Measurements from ENCODE around the gene SMAD5.

SMAD5 gene

DNA sequence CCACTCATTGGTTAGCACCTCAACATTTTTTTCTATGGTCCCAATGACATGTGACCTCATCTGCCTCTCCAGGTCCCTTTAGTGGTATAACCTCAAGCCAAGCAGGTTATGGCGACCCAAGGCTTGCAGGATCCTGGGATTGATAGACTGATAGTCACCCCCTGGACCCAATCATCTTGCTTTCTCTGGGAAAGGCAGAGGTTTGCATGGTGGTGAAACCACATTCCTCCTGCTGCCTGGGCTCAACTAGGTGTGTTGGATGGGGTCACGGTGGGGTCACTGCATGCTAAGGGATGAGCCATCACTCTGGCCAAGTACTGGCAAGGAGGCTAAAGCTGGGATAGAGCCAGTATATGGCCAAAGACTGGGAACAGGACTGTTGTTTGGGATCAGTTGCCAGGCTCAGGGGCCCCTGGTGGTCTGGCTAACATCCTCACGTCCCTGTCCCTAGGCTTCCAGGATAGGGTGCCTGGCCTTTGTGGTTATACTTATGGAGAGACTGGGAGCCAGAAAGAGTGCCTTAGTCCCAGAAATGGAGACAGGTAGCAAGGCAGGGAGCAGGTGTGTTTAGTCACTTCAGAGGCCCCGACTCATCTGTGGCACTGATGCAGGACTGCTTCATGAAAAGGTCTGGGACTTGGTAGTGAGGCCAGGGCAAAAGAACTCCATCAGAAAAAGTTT lies 65.0 kb downstream of the SMAD5 start:
- no peak for DNase-seq (ENCODE audit: low read depth)

DNA sequence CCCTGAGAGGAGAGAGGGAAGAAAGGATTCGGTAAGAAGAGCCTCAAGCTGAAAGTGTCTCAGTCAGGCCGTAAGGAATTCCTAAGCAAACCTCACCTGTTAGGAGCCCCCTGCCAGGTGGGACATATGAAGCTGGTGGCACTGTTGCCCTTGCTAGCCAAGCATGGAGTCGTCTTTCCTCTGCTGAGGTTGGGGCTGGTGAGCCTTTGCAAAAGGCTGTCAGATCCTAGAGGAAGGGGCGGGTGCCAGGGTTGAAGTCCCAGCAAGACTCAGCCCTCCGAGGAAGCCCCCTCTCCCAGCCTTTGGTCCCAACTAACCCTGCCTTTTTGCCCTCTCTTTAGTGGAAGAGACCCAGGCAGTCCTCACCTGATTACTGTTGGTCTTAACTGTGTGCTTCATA lies 65.8 kb downstream of the SMAD5 start:
- DNase-seq (ENCODE audit: low read depth), result no peak

DNA sequence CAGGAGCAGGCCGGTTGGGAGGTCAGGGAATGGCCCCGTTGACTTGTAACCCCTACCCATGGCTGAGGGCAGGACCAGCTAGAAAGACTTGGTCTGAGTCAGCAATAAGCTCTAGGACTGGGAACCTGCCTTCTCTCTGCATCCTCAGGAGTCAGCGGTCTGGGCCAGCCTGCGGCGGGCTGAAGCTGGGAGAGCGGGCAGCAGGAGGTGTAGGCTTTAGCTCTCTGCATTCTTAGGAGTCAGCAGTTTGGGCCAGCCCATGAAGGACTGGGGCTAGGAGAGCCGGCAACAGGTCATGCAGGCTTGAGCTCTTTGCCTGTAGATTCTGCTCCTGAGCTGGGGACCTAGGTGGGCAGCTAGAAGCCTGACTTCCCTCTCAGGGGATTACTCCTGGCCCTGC lies 66.8 kb downstream of the SMAD5 start:
- DNase-seq (ENCODE audit: low read depth), result no peak

DNA sequence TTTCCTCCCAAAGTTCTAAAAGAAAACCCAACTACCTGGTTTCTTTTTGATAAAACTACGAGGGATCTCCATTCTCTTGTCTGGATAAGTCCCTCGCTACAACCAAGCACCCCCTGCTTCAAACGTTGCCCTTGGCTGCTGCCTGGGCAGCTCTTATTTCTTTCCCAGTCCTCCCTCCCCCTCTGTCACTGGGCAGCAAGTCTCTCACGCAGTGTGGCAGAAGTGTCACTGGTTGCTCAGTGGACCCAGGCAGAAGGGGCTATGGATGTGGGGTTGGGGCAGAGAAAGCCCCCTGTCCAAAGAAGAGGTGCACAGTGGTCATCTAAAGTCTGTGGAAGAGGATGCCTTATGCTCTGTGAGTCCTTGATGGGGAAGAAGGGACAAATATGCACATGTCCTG lies 67.5 kb downstream of the SMAD5 start:
- DNase-seq (ENCODE audit: low read depth), result no peak

DNA sequence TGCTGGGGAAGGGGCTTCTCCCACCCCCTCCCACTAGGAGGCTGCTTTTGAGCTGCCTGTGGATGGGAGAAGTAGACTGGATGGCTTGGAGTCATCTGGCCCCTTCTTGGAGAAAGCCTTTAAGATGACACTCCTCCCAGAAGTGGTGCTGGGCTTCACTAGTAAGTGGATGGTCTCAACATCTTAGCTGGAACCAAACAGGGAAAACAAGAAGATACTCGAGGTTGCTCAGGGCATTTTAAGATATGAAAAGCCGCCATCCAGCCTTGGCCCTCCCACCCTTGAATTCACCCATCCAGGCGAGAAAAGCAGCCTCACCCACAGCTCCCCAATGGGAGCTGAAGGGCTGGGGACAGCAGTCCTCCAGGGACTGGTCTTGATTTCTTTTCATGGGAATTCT lies 68.1 kb downstream of the SMAD5 start:
- DNase-seq (ENCODE audit: low read depth), result no peak

DNA sequence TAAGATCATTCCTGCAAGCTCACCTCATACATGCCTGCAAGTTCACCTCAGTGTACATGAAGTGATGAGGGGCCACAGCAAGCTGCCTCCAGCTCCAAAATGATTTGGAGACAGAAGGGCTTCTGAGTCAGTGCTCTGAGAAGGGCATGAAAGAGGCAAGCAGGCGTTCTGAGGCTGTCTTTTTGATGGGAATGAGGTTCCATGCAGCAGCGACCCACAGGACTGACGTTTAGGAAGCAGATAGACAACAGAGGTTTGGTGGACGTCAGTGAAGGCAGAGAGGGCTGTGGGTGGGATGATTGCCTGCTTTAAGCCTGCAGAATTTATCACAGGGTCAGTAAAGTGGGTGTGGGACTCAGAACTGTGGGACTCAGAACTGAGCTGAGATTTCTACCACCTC lies 69.2 kb downstream of the SMAD5 start:
- DNase-seq (ENCODE audit: low read depth), result no peak

DNA sequence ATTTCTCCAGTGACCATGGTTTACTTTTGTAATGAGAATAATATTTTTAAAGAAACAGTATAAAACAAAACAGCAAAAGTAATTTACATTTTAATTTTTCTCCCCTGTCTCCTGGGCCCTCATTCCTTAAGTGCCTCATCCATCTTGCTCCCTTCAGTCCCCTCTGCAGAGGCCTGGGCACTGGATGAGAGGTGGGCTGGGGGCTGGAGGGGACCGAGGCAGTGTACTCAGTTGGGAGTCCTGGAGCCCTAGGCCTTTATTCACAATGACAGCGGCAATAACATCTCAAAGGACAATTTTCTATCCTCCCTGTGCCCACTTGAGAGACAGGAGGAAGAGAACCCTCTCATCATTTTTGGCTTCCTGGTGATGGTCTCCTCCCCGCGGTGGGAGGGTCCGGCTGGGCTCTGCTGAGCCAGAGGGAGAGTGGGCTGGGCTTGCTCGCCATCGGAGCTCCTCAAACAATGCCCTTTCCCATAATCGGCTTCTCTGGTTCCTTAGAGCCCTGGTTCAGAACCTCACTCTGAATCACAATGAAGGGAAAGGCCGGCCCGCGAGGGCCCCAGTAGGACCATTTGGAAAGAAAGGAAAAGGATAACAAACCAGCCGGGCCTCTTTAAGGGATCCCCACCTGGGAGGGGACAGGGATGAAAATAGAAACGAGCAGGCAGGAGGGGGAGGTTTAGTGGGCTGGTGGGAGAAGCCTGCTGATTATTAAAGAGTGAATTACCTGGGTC lies 70.0 kb downstream of the SMAD5 start:
- DNase-seq (ENCODE audit: low read depth), result no peak

DNA sequence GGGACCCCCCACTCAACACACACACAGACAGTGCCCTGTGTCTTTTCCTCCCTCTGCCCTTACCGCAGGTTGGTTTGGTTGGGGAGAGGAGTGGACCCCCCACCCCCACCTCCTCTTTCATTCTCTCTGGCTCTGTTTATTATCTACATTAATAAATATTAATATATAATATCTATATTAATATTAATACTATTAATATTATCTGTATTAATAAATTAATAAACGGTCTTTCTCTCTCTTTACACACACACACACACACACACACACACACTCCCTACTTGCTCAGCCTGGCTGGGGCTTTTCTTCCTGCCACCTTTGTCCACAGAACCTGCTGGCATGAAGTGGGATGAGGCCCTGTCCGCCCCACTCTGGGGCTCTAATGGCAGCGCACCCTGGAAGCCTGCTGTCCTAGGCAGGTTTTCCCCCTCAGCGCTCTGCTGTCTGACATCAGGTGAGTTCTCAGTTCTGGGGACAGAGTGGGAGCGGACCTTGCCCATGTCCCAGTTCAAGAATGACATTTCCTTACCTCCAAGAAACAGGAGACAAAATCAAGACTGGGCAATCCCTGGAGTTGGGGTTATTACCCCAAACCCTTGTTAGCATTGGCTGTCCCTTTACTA lies 70.8 kb downstream of the SMAD5 start:
- DNase-seq (ENCODE audit: low read depth), result no peak

DNA sequence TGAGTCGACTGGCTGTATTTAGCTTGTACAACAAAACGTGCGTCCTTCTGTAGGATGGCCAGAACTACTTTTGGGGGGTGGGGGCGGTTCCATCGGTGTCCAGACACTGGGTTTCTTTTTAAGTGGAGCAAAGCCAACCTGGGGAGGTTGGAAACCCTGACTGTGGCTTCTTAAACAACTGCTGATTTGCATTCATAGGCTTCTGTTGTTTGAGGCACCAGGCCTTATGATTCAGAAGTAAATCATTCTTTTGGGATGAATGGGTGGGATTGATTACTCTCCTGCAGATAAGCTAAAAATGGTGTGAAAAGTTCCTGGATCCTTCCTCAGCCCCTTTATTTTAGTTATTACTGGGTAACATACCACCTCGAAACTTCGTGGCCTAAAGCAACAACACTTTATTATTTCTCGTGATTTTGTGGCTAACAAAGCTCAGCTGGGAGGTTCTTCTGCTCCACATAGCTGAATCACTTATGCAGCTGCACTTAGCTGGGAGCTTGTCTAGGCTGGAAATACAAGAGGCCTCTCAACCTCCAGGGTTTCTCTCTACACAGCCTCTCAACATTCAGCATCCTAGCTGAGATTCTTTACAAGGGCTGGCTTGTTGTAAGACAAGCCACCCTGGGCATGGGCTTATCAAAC lies 72.5 kb downstream of the SMAD5 start:
- no peak for DNase-seq (ENCODE audit: low read depth)

DNA sequence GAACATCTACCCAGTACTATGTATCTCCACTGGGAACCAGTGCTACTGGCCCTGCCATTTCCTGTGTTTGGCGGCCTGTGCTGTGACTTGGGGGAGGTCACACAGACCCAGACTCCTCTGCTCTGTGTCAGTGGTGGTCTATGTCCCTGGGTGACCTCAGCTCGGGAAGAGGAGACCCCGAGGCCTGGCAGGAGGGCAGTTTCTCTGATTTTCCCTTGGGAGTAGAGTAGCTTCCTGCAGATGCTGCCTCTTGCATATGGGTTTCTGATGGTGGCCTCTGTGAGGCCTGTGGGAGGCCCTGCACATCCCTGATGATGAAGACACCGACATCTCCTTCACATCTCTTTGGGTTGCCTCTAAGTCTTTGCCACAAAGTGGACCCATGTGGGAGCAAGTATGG lies 73.3 kb downstream of the SMAD5 start:
- no peak for DNase-seq (ENCODE audit: low read depth)

DNA sequence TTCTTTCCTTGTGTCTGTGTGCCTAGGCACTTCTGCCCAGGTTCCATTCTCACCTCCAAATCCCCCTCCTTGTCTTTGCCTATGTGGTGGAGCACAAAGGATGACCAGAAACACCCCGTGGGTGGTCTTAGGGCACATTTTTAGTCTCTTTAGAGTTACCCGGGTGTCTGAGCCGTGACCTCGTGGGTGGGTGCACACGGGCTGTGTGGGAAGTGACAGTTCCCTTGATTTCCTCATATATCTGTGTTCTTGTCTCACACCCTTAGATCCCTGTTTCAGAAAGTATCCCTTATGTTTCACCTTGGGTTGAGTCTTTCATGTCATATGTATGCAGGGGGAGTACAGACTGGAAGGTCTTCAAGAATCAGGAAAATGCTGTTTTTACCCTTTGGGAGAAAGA lies 73.7 kb downstream of the SMAD5 start:
- DNase-seq (ENCODE audit: low read depth), result no peak

DNA sequence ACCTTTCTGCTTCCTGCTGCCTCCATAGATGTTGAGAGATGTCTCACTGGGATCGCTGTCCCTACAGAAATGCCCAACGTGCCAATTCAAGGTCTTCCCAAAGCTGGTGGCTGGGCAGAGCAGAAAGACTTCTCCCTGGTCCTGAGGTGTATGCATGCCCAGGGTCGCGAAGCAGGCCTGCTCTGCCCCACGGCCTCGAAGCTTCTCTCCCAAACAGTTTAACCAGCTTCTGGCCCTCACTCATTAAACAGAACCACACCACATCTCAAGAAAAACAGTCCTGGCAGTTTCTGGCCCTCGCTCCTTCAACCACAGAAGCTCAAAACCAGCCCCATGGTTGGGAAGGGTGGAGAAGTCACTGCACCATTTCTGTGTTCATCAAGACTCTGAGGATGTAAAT lies 75.0 kb downstream of the SMAD5 start:
- DNase-seq (ENCODE audit: low read depth), result no peak

DNA sequence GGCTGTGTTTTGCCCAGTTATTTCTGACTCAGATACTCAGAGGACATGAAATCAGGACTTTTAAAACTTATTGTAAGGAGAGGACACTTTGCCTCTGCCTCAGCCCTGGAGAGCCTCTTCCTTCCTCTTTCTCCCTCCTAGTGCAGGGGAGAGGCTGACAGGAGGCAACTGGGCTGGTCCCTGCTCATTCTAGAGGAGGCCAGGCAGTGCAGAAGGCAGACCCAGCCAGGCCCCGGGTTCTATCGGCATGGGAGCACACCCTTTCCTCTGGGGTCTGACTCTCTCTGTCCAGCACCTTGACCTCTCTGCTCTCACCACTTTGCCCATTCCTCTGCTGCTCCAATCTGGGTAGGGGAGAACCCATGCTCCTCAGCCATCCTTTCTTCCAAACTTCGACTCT lies 76.3 kb downstream of the SMAD5 start:
- DNase-seq (ENCODE audit: low read depth), result no peak

DNA sequence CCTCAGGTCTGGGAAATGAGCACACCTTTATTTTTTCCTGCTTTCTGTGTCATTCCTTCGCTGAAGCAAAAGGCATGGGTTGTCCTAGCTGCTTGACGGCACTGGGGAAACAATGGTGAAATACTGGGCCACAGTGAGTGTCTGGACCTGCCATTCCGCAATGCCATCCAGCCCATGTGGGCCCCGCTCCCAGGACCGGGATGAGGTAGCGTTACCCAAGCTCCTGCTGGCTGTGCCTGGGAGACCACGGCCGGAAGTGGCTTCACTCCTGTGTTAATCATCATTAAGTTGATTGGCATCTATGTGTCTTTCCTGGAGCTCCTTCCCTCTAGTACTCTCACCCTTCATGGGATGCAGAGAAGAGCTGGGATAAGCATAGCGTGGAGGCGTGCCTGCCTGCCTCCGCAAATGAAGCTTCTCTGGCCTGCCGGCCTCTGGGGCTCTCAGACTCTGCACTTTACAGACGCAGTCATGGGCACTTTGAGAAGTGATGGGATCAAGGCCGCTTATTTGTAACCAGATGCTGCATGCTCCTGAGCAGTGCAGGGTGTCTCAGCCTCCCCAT lies 76.8 kb downstream of the SMAD5 start:
- DNase-seq (ENCODE audit: low read depth), result no peak

DNA sequence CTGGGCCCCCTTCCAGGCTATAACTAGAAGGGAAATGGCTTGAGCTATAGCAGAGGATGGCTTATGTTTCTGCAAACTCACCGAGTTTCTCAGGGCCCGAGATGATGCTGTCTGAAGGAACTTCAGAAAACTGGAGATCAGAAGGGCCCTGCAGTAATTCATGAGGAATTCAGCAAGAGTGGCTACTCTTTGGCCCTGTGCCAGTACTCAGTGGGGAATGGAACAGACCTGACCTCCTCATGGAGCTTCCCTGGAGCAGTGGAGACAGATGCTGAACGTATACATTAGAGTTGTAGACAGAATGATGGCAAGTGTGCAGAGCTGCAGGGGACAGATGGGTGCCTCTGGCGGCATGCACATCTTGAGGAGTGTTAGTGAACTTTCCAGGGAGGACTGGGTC lies 77.6 kb downstream of the SMAD5 start:
- DNase-seq (ENCODE audit: low read depth), result no peak

DNA sequence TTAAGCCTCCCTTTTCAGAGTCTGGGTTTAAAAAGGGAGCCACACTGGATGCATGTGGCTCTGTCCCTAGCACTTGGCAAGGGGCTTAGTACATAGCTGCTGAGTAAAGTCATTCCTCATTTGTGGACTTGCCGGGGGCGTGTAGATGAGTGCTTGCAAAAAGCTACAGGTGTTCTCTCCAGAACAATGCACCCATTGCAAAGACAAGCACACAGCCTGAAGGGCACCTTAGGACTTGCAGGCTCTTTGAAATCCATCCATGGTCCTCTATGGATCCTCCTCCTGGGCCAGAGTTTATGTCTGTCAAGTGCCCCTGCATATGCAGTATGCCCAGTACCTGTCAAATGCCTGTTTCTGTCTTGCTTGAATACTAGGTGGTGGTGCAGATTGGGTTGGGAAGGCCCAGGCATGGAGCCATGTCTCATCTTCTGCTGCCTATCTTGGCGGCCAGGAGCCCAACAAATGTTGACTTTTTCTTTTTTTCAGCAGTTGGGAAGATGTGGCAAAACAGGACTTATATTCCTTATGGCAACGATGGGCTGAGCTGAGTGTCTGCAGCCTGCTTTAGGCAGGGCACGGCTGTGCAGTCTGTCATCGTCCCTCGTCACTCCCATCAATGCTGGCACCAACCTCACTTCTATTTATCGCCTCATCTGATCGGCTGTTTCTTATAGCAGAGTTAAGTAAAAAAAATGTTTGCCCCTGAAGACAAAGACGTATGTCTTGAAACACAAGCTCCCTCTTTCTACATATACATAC lies 78.8 kb downstream of the SMAD5 start:
- DNase-seq (ENCODE audit: low read depth), result no peak

DNA sequence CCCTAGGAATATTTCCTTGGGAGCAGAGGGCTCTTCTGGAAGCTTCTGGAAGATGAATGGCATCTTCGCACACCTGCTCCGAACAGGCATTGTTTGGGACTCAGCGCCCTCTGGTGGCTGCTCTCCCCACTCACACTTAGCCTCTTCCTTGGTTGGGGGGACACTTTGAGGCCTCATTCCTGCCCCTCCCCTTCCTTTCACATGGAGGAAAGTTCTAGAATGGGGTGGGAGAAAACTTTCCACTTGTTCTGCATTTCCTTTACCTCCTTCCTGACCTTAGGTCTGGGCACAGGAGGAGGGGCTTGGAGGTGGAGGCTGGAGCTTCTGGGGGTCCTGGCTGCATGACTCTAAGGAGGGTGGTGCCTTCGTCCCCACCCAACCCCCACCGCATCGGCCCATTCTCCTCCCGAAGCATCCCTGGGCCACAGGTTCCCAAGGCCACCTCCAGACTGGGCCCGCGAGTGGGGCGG lies 79.6 kb downstream of the SMAD5 start:
- no peak for DNase-seq (ENCODE audit: low read depth)

DNA sequence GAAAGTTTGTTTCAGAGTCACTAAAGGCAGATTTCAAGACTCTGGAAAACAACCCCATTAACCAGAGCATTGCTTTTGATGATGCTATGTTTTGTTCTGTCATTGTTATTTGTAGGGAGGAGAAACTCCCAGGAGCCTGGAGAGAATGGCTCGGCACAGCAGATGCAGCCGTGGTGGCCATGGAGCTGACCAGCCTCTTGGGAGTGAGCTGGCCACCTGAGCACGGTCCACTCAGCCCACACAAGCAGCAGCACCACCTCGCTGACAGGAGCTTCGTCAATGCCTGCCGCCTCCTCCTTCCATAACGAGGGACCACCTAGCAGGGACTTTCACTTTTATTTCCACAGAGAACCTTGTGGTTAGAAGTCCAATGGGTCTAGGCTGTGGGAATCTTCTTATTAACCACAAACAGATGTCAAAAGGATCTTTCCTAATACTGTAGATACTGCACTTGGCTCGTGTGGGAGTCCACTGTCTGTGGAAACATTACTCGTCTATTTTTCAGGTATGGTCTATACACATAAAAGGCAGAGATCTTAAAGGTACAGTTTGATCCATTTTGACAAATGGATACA lies 81.4 kb downstream of the SMAD5 start:
- no peak for DNase-seq (ENCODE audit: low read depth)

DNA sequence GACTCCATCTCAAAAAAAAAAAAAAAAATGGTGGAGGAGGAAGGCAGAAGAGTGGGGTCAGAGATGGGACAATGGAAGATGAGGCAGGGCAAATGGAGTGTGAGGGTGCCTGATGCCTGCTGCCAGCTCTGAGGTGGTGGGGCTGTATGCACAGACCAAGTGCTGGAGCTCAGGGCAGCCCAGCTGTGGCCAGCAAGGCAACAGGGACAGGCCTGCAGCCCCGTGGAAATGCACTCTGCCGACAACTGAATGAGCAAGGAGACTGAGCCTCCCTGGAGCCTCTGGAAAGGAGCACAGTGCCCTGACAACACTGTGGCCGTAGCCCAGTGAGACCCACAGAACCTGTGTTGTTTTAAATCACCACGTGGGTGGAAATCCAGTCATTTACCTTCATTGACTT lies 83.2 kb downstream of the SMAD5 start:
- DNase-seq (ENCODE audit: low read depth), result no peak

DNA sequence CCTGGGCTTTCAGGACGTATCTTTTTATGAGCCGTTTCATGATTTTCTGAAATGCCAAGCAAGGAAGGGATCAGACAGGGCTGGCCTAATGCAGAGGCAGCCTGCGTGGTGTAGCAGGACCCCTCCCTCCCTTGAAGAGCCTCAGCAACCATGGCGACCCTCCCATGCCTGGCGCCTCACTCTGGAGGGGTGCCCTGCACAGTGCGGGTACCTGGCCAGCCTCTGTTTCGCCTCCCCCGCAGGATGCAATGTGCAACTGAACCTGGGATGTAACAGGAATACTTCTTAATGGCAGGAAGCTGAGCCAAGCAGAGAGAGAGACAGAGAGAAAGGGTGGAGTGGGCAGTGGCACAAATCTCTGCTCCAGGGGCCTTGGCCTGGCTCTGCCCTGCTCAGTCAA lies 83.6 kb downstream of the SMAD5 start:
- DNase-seq (ENCODE audit: low read depth), result no peak

DNA sequence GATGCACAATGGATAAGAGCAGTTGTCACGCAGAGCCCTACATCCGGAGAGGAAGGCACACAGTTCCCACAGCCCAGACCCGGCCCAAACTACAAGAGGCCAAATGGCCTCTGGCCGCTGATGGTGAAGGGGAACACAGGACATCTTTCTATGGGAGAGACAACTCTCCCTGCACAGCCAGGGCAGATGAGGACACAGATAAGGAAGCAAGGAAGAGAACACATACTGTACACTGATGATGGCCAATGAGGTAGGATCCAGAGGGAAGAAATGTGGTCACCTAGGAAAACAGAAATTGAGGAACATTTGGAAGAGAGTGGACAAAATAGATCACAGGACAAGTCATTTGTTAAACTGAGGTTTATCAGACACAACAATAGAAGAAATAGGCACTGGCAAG lies 88.7 kb downstream of the SMAD5 start:
- DNase-seq (ENCODE audit: low read depth), result no peak

Data from GM04503 (cell line).